ENCODE measurements around the gene DPT.

DNA sequence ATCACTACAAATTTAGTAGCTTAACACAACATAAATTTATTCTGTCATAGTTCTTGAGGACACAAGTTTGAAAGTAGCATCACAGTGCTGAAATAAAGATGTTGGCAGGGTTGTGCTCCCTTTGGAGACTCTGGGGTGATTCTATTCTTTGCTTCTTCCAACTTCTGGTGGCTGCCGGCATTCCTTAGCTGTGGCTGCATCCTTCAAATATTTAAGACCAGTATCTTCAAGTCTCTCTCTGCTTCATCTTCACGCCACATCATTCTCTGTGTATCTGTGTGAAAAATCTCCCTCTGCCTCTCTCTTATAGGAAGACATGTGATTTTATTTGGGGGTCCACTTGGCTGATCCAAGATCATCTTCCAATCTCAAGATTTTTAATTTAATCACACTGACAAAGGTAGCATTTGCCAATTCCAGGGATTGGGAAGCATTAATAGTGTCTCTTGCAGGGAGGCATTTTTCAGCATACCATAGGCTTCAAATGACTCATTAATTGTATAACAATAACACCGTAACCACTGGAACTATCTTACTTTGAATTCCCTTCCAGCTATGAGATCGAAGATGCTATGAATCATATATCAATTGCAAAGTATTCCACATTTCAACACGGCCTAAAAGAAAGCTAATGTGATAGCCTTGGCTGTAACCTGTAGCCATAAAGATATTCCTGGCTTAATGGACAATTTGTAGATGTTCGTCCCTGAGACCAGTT lies 74.6 kb downstream of the DPT start:
- TF ChIP-seq EZH2 (IDR thresholded peaks at IDR 0.05; ENCODE audit: insufficient read depth, low read length) = no peak
- TF ChIP-seq, protein P1, sequence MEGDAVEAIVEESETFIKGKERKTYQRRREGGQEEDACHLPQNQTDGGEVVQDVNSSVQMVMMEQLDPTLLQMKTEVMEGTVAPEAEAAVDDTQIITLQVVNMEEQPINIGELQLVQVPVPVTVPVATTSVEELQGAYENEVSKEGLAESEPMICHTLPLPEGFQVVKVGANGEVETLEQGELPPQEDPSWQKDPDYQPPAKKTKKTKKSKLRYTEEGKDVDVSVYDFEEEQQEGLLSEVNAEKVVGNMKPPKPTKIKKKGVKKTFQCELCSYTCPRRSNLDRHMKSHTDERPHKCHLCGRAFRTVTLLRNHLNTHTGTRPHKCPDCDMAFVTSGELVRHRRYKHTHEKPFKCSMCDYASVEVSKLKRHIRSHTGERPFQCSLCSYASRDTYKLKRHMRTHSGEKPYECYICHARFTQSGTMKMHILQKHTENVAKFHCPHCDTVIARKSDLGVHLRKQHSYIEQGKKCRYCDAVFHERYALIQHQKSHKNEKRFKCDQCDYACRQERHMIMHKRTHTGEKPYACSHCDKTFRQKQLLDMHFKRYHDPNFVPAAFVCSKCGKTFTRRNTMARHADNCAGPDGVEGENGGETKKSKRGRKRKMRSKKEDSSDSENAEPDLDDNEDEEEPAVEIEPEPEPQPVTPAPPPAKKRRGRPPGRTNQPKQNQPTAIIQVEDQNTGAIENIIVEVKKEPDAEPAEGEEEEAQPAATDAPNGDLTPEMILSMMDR (IDR thresholded peaks at IDR 0.05; ENCODE audit: insufficient read depth, low read depth, low read length) = no peak
